Fibroblast of skin of back (primary cell): ENCODE data around the gene ZDHHC14.
A peak's percentile ranks its signal among the peaks of the same experiment; 100 is the strongest.
"Not testable (repeated sequence)": the region's sequence is repeated elsewhere in the genome, so short reads cannot be mapped to it uniquely, and the experiment has no call there.

Experiments used
- DNase-seq: peaks from one replicate; pipeline ENCODE4 v3.0.0-alpha.2; 2013

The ZDHHC14 gene

GRCh38 chr6:157445277-157446009 is 64.5 kb downstream of the ZDHHC14 start:
- DNase-seq: no peak

- no peak for DNase-seq
Measured at GRCh38 chr6:157447735-157448134, 66.7 kb downstream of the ZDHHC14 start.

GRCh38 chr6:157449610-157450009 is 68.6 kb downstream of the ZDHHC14 start:
- peak; percentile 55 for DNase-seq

GRCh38 chr6:157450931-157451742 is 70.1 kb downstream of the ZDHHC14 start:
- no peak for DNase-seq

- no peak for DNase-seq
Measured at GRCh38 chr6:157452096-157452495, 71.1 kb downstream of the ZDHHC14 start.

- no peak for DNase-seq
Measured at GRCh38 chr6:157453131-157453530, 72.1 kb downstream of the ZDHHC14 start.

- no peak for DNase-seq
Measured at GRCh38 chr6:157453978-157454377, 73.0 kb downstream of the ZDHHC14 start.

- no peak for DNase-seq
Measured at GRCh38 chr6:157454762-157455714, 74.0 kb downstream of the ZDHHC14 start.

GRCh38 chr6:157455731-157456523 is 74.9 kb downstream of the ZDHHC14 start:
- DNase-seq: no peak

GRCh38 chr6:157456524-157456829 is 75.5 kb downstream of the ZDHHC14 start:
- no peak for DNase-seq

GRCh38 chr6:157457787-157458186 is 76.8 kb downstream of the ZDHHC14 start:
- DNase-seq: no peak

GRCh38 chr6:157459327-157459726 is 78.3 kb downstream of the ZDHHC14 start:
- no peak for DNase-seq

GRCh38 chr6:157460182-157460999 is 79.4 kb downstream of the ZDHHC14 start:
- DNase-seq: peak; percentile 81

- peak; percentile 57 for DNase-seq
Measured at GRCh38 chr6:157461000-157461915, 80.3 kb downstream of the ZDHHC14 start.

- DNase-seq: no peak
Measured at GRCh38 chr6:157462956-157463742, 82.2 kb downstream of the ZDHHC14 start.

GRCh38 chr6:157463743-157464135 is 82.7 kb downstream of the ZDHHC14 start:
- DNase-seq: not testable (repeated sequence)

GRCh38 chr6:157464653-157465535 is 83.9 kb downstream of the ZDHHC14 start:
- DNase-seq: peak; percentile 51

GRCh38 chr6:157466342-157466648 is 85.3 kb downstream of the ZDHHC14 start:
- no peak for DNase-seq
